Measurements from ENCODE around the gene ATG3.
A peak's percentile ranks its signal among the peaks of the same experiment; 100 is the strongest.

GRCh38 chr3:112561734-112562529 is at the start of gene ATG3, which contains the start of gene SLC35A5:
- TF ChIP-seq, protein P1, sequence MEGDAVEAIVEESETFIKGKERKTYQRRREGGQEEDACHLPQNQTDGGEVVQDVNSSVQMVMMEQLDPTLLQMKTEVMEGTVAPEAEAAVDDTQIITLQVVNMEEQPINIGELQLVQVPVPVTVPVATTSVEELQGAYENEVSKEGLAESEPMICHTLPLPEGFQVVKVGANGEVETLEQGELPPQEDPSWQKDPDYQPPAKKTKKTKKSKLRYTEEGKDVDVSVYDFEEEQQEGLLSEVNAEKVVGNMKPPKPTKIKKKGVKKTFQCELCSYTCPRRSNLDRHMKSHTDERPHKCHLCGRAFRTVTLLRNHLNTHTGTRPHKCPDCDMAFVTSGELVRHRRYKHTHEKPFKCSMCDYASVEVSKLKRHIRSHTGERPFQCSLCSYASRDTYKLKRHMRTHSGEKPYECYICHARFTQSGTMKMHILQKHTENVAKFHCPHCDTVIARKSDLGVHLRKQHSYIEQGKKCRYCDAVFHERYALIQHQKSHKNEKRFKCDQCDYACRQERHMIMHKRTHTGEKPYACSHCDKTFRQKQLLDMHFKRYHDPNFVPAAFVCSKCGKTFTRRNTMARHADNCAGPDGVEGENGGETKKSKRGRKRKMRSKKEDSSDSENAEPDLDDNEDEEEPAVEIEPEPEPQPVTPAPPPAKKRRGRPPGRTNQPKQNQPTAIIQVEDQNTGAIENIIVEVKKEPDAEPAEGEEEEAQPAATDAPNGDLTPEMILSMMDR (IDR thresholded peaks at IDR 0.05) = peak in 1 of 6 experiments; percentile 21
- peak; percentile 89 to 90 for TF ChIP-seq POLR2A (IDR thresholded peaks at IDR 0.05)
